Transverse colon (tissue), 4 donors: ENCODE data around the gene SP6. TPM values are rescaled to one million over a fixed set of nuclear protein-coding genes. Genes with fewer than 3 reads are reported as not detected.
A peak's percentile ranks its signal among the peaks of the same experiment; 100 is the strongest.

Experiments used
- DNase-seq: peaks from one replicate; pipeline ENCODE4 v3.0.0-alpha.2; 2019
- H3K27ac ChIP-seq, 4 donors: fragments of 200-600 bp; sonication (generic); 2 replicates each; pipeline ENCODE4 v1.5.1; 2016 to 2018; ENCODE audit warnings: inconsistent platforms in 4 of 4
- H3K27me3 ChIP-seq: fragments of 200-600 bp; sonication (generic); 2 replicates; pipeline ENCODE4 v1.5.1; 2017; ENCODE audit warnings: inconsistent platforms
- H3K36me3 ChIP-seq, 4 donors: fragments of 200-600 bp; sonication (generic); 2 replicates each; pipeline ENCODE4 v1.5.1; 2017 to 2019; ENCODE audit warnings: inconsistent platforms in 4 of 4
- H3K4me1 ChIP-seq, 4 donors: fragments of 200-600 bp; sonication (generic); 2 replicates each; pipeline ENCODE4 v1.5.1; 2017 to 2020; ENCODE audit warnings: inconsistent platforms in 4 of 4
- H3K4me3 ChIP-seq, 4 donors: fragments of 200-600 bp; sonication (generic); 1 replicate in 1 of 4; 2 replicates in 3 of 4; pipeline versions ENCODE4 v1.5.1 to v1.6.1; 2017 to 2019; ENCODE audit warnings: inconsistent platforms in 4 of 4
- H3K9me3 ChIP-seq, 2 donors: fragments of 200-600 bp; sonication (generic); 2 replicates each; pipeline ENCODE4 v1.5.1; 2017 to 2019; ENCODE audit warnings: inconsistent platforms in 2 of 2
- EP300 ChIP-seq: sonication (generic); formaldehyde crosslinking; IDR thresholded peaks from one replicate; pipeline ENCODE4 v1.6.1; 2017; ENCODE audit warnings: antibody characterized with exemption, low read depth
- POLR2A ChIP-seq: fragments of 450-650 bp; IDR thresholded peaks from one replicate; pipeline ENCODE4 v1.6.1; 2016; ENCODE audit warnings: antibody characterized with exemption, mild to moderate bottlenecking, moderate library complexity
- POLR2AphosphoS5 ChIP-seq, 3 donors: sonication (generic); formaldehyde crosslinking; IDR thresholded peaks; one replicate each; pipeline ENCODE4 v1.6.1; 2016; ENCODE audit warnings: antibody characterized with exemption in 3 of 3
- WGBS, 2 donors: methylation state at CpG; one replicate each; pipeline ENCODE4 v1.1.5; 2018; ENCODE audit warnings: low coverage in 1 of 2; 5-methylcytosine and 5-hydroxymethylcytosine counted together
- in situ Hi-C, 4 donors: fragments of 200-750 bp; cut with MboI; loops; one replicate each; pipeline versions ENCODE4 v1.15.0 to v1.15.1; 2017; ENCODE audit warnings: low sequenced_read_pairs in 3 of 4, low pct_ligation_motif_present in 1 of 4, low pct_unique_long_range_greater_than_20kb in 1 of 4
- intact Hi-C: fragments of 100-400 bp; cut with DNase I; formaldehyde crosslinking; loops from one replicate; pipeline ENCODE4 v1.15.1; 2023; ENCODE audit warnings: low total_unique reads
- total RNA-seq, 4 donors: library from RNA; depleted of rRNA; stranded (reverse); fragments of >200 nt; gene quantifications; one replicate each; pipeline ENCODE4 v1.1.0, GENCODE V29; 2016
- TF ChIP-seq, protein P1 (sequence below), 5 experiments: fragments of 200-600 bp in 3 of 5; fragments of 450-650 bp in 2 of 5; sonication (generic) in 3 of 5; IDR thresholded peaks; 1 replicate in 2 of 5; 2 replicates in 3 of 5; pipeline ENCODE4 v1.5.1; 2016 to 2017; ENCODE audit warnings: antibody characterized with exemption in 5 of 5, inconsistent platforms in 3 of 5, mild to moderate bottlenecking in 2 of 5, moderate library complexity in 1 of 5

Gene SP6
- total RNA-seq, 4 donors from 2014 or later, result 0.40 to 5.9 (median 4.9) TPM

DNA sequence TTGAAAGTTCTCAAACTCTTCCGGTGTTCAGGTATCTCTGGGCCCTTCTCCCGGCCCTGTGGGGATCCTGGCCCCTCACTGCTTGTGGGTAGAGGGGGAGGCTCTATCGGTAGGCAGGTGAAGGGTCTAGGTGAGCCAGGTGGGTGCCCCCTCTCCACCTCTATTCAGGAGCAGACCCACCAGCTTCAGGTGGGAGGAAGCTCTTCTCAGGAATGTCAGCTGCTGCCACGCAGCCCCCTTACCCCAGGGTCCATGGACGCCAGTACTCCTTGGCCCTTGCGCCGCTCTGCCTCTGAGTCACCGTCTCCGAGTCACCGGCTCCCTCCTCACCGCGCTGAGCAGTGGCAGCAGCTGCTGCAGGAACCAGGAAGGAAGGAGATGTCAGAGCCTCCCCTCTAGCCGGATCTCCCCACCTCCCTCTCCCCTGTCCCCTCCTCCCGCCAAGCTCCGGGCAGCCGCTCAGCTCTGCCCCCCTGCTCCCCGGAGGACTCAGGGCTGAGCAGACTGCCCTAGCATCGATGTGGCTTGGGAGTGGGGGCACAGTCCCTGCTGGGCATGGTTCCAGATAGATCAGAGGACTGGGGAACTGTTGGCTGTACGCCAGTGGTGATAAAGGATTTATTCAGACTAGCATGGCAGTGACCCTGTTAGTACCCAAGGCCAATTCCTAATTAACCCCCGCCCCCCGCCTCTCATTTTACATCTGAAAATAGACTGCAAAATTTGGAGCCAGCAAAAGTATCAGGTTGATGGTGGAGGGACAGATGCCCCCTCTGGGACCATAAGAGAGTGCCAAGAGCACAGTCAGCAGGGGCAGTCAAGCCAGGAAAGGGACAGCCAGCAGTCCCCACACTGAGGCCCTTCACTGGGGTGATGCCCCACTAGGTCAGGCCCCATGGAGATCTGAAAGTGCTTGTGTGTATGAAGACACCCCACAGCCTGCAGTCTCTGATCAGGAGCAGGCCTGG lies 29.3 kb downstream of the SP6 start, which contains the start of gene OSBPL7:
Gene OSBPL7, minus strand, starts transcription at position 371 of the 968 bp plus-strand sequence. CDS start 1,516 bp downstream, outside the sequence.
- intact Hi-C loops (no loop called here), in situ Hi-C loops (no loop called here)
- Histone ChIP-seq H3K9me3 (no peaks in the 10 kb centered on the region), H3K4me3 (peak within 1 kb of the TSS; percentile 43 to 73 (median 56)), H3K36me3 (peaks cover 0 to 48% (median 22%) of the 10 kb centered on the region in 4 donors), H3K27ac (peak within 1 kb of the TSS; percentile 73 to 89 (median 86)), H3K27me3 (no peaks in the 10 kb centered on the region), H3K4me1 (peaks cover 6 to 31% (median 26%) of the 10 kb centered on the region in 4 donors)
- TF ChIP-seq, protein P1, sequence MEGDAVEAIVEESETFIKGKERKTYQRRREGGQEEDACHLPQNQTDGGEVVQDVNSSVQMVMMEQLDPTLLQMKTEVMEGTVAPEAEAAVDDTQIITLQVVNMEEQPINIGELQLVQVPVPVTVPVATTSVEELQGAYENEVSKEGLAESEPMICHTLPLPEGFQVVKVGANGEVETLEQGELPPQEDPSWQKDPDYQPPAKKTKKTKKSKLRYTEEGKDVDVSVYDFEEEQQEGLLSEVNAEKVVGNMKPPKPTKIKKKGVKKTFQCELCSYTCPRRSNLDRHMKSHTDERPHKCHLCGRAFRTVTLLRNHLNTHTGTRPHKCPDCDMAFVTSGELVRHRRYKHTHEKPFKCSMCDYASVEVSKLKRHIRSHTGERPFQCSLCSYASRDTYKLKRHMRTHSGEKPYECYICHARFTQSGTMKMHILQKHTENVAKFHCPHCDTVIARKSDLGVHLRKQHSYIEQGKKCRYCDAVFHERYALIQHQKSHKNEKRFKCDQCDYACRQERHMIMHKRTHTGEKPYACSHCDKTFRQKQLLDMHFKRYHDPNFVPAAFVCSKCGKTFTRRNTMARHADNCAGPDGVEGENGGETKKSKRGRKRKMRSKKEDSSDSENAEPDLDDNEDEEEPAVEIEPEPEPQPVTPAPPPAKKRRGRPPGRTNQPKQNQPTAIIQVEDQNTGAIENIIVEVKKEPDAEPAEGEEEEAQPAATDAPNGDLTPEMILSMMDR (IDR thresholded peaks at IDR 0.05), result no peak
- TF ChIP-seq POLR2A, result peak; percentile 91
- TF ChIP-seq POLR2AphosphoS5 (IDR thresholded peaks at IDR 0.05), result peak; percentile 70 to 93 (median 91)
- WGBS, 2 donors, result 3% methylated on average over 21 of the region's 21 CpGs; no CpG with 5 or more reads in 1 of the 2 donors
- DNase-seq, result peak; percentile 84

DNA sequence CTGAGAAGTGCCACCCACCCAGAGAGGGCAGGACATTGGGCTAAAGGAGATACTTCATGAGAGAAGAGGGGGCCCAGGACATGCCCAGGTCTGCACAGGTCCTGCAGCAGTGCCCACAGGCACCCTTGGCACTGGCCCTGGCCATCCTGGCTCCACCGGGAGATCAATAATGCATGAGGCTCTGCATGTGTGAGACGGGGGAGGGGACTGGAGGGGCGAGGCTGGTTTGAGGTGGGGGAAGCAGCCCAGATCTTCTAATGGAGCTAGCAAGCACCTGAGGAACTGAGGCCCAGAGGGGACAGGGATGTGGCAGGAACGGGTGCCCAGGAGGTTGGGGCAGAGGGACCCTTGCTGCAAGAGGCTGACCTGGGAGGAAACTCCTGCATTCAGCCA lies 29.9 kb downstream of the SP6 start:
- in situ Hi-C loops, result no loop called here
- DNase-seq, result no peak
- WGBS, 2 donors, result 4% methylated on average over 4 of the region's 4 CpGs; no CpG with 5 or more reads in 1 of the 2 donors

DNA sequence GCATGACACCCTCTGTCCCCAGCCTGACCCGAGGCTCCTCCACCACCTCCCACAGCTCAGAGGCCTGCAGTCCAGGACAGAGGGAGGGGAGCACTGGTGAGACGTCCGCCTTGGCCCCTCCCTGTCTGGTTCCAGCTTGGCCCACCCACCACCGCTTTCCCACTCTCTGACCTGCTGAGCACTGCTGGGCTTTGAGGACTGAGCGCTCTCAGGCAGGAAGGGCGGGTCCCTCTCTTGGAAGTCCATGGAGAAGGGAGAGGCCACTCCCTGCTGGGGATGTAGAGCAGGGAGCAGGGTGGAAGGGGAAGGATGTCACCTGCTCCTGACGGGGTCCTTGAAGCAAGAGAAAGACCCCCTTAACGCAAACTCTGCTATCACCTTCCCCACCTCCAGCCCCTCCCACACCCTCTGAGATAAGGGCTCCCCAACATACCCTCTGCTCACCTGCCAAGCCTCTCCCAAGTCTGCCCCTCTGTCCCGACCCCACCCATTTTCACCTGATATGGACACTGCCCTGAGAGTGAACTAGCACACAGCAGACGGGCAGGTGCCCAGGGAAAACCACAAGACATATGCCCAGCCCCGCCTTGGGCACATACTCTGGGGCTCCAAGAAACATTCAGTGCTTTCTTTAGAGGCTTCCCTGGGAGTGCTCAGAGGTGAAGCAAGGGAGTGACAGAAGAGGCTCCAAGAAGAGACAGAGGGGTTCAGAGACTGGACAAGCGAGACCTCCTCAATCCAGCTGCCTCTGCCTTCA lies 30.8 kb downstream of the SP6 start:
- TF ChIP-seq POLR2AphosphoS5 (IDR thresholded peaks at IDR 0.05), result peak; percentile 6 to 83 (median 74)
- TF ChIP-seq POLR2A, result peak; percentile 80
- TF ChIP-seq, protein P1 (IDR thresholded peaks at IDR 0.05), result no peak
- TF ChIP-seq EP300, result no peak
- in situ Hi-C loops (no loop called here), intact Hi-C loops (no loop called here)
- Histone ChIP-seq H3K27ac (peak overlapping the region; percentile 73 to 89 (median 86)), H3K27me3 (no peaks in the 10 kb centered on the region), H3K36me3 (peaks cover 0 to 47% (median 22%) of the 10 kb centered on the region in 4 donors), H3K4me3 (peak overlapping the region in 3 of 4 donors; percentile 52 to 73 (median 61)), H3K4me1 (peaks cover 6 to 31% (median 26%) of the 10 kb centered on the region in 4 donors), H3K9me3 (no peaks in the 10 kb centered on the region)
- 40 to 44% methylated on average over 2 to 12 of the region's 12 CpGs for WGBS, 2 donors
- peak; percentile 85 for DNase-seq

More for the DNA sequence above, 29.9 kb downstream of the SP6 start:
- Histone ChIP-seq H3K9me3 (no peaks in the 10 kb centered on the region), H3K27me3 (no peaks in the 10 kb centered on the region), H3K36me3 (peaks cover 0 to 47% (median 22%) of the 10 kb centered on the region in 4 donors), H3K4me3 (peak overlapping the region; percentile 43 to 73 (median 56)), H3K4me1 (peaks cover 6 to 31% (median 26%) of the 10 kb centered on the region in 4 donors), H3K27ac (peak overlapping the region; percentile 73 to 89 (median 86))
- TF ChIP-seq EP300 (no peak), POLR2AphosphoS5 (IDR thresholded peaks at IDR 0.05) (no peak), POLR2A (no peak)
- TF ChIP-seq, protein P1 (IDR thresholded peaks at IDR 0.05), result no peak
- intact Hi-C loops, result no loop called here
